Endothelial cell of umbilical vein (primary cell): ENCODE measurements around the gene GARIN5A. TPM values are rescaled to one million over a fixed set of nuclear protein-coding genes. Genes with fewer than 3 reads are reported as not detected.

Experiments used
- BruUV-seq: library from RNA; stranded (reverse); fragments of 400-500 nt; replicated peaks from 2 replicates; lab custom pipeline; 2021; lab: Mats Ljungman, UMichigan
- CTCF ChIA-PET: fragments of 300-600, 350-600 bp; sonication (Branson Sonifier 250); formaldehyde crosslinking; loops from one replicate; lab custom pipeline; 2021; ENCODE audit warnings: antibody characterized with exemption, inconsistent platforms; lab: Charles Lee
- POLR2A ChIA-PET: fragments of 300-600, 350-600 bp; sonication (Branson Sonifier 250); formaldehyde crosslinking; loops from one replicate; lab custom pipeline; 2021; ENCODE audit warnings: antibody characterized with exemption, inconsistent platforms; lab: Charles Lee
- DNase-seq: peaks from one replicate; pipeline ENCODE4 v3.0.0-alpha.2; 2011; ENCODE audit warnings: low read depth, low spot score
- FAIRE-seq: peaks from 2 replicates; lab custom pipeline; 2011; peaks lifted over from hg19 to GRCh38; lab: Jason Lieb, UNC
- H2AFZ ChIP-seq: 2 replicates; pipeline ENCODE4 v1.6.0; 2012; ENCODE audit warnings: low read depth, low read length, control low read depth, inconsistent platforms
- H3K27ac ChIP-seq: 2 replicates; pipeline ENCODE4 v1.5.1; 2011; ENCODE audit warnings: low read depth, mild to moderate bottlenecking, control low read depth, low read length, moderate library complexity; ENCODE audit not compliant: insufficient read depth
- H3K27me3 ChIP-seq, 2 experiments: 2 replicates each; pipeline versions ENCODE4 v1.6.0 to v1.6.1; 2011; ENCODE audit warnings: low read length in 2 of 2, mixed read lengths in 1 of 2; ENCODE audit not compliant: control insufficient read depth in 2 of 2, insufficient read depth in 2 of 2
- H3K36me3 ChIP-seq, 2 experiments: 2 replicates in 1 of 2; 3 replicates in 1 of 2; pipeline ENCODE4 v1.5.1; 2011; ENCODE audit warnings: low read length in 2 of 2, mild to moderate bottlenecking in 1 of 2, moderate library complexity in 1 of 2; ENCODE audit not compliant: control insufficient read depth in 2 of 2, insufficient read depth in 2 of 2; ENCODE audit errors: extremely low read depth in 1 of 2
- H3K4me1 ChIP-seq: 3 replicates; pipeline ENCODE4 v1.5.1; 2011; ENCODE audit warnings: mild to moderate bottlenecking, low read length; ENCODE audit not compliant: control insufficient read depth, insufficient read depth; ENCODE audit errors: extremely low read depth
- H3K4me2 ChIP-seq: 2 replicates; pipeline ENCODE4 v1.6.1; 2011; ENCODE audit warnings: low read length, control low read depth, mixed read lengths; ENCODE audit not compliant: insufficient read depth
- H3K4me3 ChIP-seq, 3 experiments: fragments of 200-600 bp in 1 of 3; sonication (generic), shearing (Covaris generic) in 1 of 3; replicated peaks in 1 of 3; 2 replicates each; pipeline ENCODE4 v1.5.1; 2011 to 2016; ENCODE audit warnings: control low read depth in 3 of 3, low read length in 3 of 3, mild to moderate bottlenecking in 2 of 3, inconsistent platforms in 1 of 3, low read depth in 1 of 3, moderate library complexity in 1 of 3; ENCODE audit not compliant: insufficient read depth in 1 of 3
- H3K79me2 ChIP-seq: 2 replicates; pipeline ENCODE4 v1.6.0; 2012; ENCODE audit warnings: low read length, inconsistent platforms; ENCODE audit not compliant: control insufficient read depth, insufficient read depth
- H3K9ac ChIP-seq: replicated peaks from 2 replicates; pipeline ENCODE3; 2011; ENCODE audit warnings: low read length, control low read depth; ENCODE audit not compliant: insufficient read depth; ENCODE audit errors: extremely low read depth
- H3K9me1 ChIP-seq: replicated peaks from 3 replicates; pipeline ENCODE4 v1.6.0; 2011; ENCODE audit warnings: mild to moderate bottlenecking, low read length; ENCODE audit not compliant: control insufficient read depth, insufficient read depth; ENCODE audit errors: extremely low read depth
- H3K9me3 ChIP-seq: replicated peaks from 2 replicates; pipeline ENCODE4 v1.5.1; 2012; ENCODE audit warnings: low read length, inconsistent platforms; ENCODE audit not compliant: control insufficient read depth, insufficient read depth
- H4K20me1 ChIP-seq: replicated peaks from 2 replicates; pipeline ENCODE3; 2011; ENCODE audit warnings: mild to moderate bottlenecking, low read length; ENCODE audit not compliant: control insufficient read depth, insufficient read depth; ENCODE audit errors: extremely low read depth
- EZH2 ChIP-seq: IDR thresholded peaks from 2 replicates; pipeline ENCODE4 v1.6.1; 2012; ENCODE audit warnings: borderline replicate concordance, low read depth, mild to moderate bottlenecking, moderate library complexity, low read length, inconsistent platforms; ENCODE audit not compliant: severe bottlenecking
- FOS ChIP-seq: IDR thresholded peaks from 2 replicates; pipeline ENCODE4 v1.6.1; 2011; ENCODE audit warnings: mild to moderate bottlenecking, low read length, moderate library complexity, borderline replicate concordance; ENCODE audit not compliant: insufficient read depth
- MAX ChIP-seq: IDR thresholded peaks from 2 replicates; pipeline ENCODE4 v1.6.1; 2011; ENCODE audit not compliant: insufficient read depth, insufficient read length
- MYC ChIP-seq: IDR thresholded peaks from one replicate; pipeline ENCODE4 v1.6.1; 2011; ENCODE audit warnings: mild to moderate bottlenecking, low read depth, low read length
- POLR2A ChIP-seq: IDR thresholded peaks from 2 replicates; pipeline ENCODE4 v1.6.1; 2012; ENCODE audit warnings: low read depth, mild to moderate bottlenecking, control low read depth, low read length
- POLR2AphosphoS5 ChIP-seq: IDR thresholded peaks from 2 replicates; pipeline ENCODE4 v1.6.1; 2012; ENCODE audit warnings: low read depth, mild to moderate bottlenecking, control low read depth, low read length, moderate library complexity; ENCODE audit not compliant: insufficient read depth
- dilution Hi-C: fragments of 300-500 bp; cut with MboI; formaldehyde crosslinking; loops from one replicate; pipeline ENCODE4 v1.15.0; 2019; ENCODE audit warnings: low sequenced_read_pairs; ENCODE audit not compliant: extremely low pct_ligation_motif_present
- intact Hi-C: fragments of 100-400 bp; cut with micrococcal nuclease; formaldehyde crosslinking; loops from one replicate; pipeline ENCODE4 v1.10.0; 2022
- polyA plus RNA-seq, 4 experiments: library from polyadenylated mRNA; depleted of rRNA in 3 of 4; stranded (reverse) in 3 of 4; unstranded in 1 of 4; fragments of >200 nt; gene quantifications; 2 replicates each; pipeline versions ENCODE4 v1.2.1 to v1.2.3, GENCODE V29; 2011 to 2012; ENCODE audit warnings: missing spikeins in 1 of 4
- total RNA-seq: library from RNA; stranded (reverse); gene quantifications from 2 replicates; pipeline ENCODE4 v1.2.3, GENCODE V29; 2021

The GARIN5A gene
- total and polyA plus RNA-seq, 2 donors (not counting 3 experiments of a cell fraction or from before 2014, with no cell fraction given): 0.44 to 0.76 TPM

DNA sequence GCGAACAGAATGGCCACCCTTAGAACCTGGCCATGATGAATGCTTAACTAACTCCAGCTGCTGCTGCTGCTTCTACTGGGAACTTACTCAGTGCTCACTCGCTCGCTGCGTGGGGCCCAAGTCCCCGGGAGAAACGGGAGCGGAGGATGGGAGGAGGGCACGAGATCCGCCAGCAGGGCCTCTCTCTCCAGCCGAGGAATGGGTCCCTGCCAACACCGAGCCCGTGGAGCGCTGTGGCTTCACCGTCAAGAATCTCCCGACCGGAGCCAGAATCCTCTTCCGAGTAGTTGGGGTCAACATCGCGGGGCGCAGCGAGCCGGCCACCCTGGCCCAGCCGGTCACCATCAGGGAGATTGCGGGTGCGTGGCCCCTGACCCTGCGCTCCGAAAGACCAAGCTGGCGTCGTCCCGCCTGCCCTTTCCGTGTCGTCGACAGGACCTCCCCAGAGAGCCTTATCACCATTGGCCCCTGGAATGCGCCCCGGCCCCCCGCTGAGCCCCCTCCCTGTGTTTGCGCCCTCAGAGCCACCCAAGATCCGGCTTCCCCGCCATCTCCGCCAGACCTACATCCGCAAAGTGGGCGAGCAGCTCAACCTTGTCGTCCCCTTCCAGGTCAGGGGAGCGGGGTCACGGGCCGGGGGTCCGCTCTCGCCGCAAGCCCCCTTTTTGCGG lies 18.1 kb downstream of the GARIN5A start:
- ChIA-PET CTCF (interaction anchor here (2.5 kb wide), 1 partner anchor 101 kb away, joined by 8 read pairs; no protein-coding TSS in a partner anchor), POLR2A (no interaction called here)
- DNase-seq (no peak), FAIRE-seq (no peak)
- H3K9me1 ChIP-seq: no peaks in the 10 kb centered on the region
- BruUV-seq: no TSS peak
- H3K4me1 ChIP-seq: no peaks in the 10 kb centered on the region
- dilution Hi-C loops (no loop called here), intact Hi-C loops (no loop called here)
- H3K9me3 ChIP-seq: no peaks in the 10 kb centered on the region
- no peaks in the 10 kb centered on the region for H4K20me1 ChIP-seq
- TF ChIP-seq EZH2 (no peak), FOS (no peak), MAX (no peak), MYC (no peak), POLR2A (no peak), POLR2AphosphoS5 (no peak)
- H3K27ac ChIP-seq: no peak overlapping the region
- no peak overlapping the region for H2AFZ ChIP-seq
- no peaks in the 10 kb centered on the region for H3K27me3 ChIP-seq
- no peak overlapping the region for H3K9ac ChIP-seq
- no peak overlapping the region for H3K4me2 ChIP-seq
- no peak overlapping the region for H3K4me3 ChIP-seq
- H3K36me3 ChIP-seq: no peaks in the 10 kb centered on the region
- no peaks in the 10 kb centered on the region for H3K79me2 ChIP-seq

DNA sequence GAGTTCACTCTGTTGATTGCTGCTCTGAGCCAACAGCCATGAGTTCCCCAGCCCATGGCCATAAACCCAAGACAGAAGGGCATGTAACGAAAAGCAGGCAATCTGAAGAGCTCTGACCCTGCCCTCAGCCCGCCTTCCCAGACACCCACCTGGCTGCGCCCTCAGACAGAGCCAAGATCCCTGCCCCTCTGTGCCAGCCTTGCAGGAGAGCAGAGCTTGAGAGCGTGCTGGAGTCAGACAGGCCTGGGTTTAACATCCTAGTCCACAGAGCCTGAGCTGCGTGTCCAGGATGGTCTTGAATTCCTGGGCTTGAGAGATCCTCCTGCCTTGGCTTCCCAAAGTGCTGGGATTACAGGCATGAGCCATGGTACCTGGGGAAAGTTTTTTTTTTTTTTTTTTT lies 19.3 kb downstream of the GARIN5A start:
- ChIA-PET POLR2A (interaction anchor here (0.7 kb wide), 1 partner anchor 39 kb away, joined by 5 read pairs; no protein-coding TSS in a partner anchor), CTCF (interaction anchor here (1.1 to 2.5 kb wide), 3 partner anchors 42 to 100 kb away, joined by 5 to 8 read pairs (median 7); no protein-coding TSS in a partner anchor)
- FAIRE-seq: no peak

More for the DNA sequence above, 19.3 kb downstream of the GARIN5A start:
- Histone ChIP-seq H4K20me1 (no peaks in the 10 kb centered on the region), H3K9ac (no peak overlapping the region), H2AFZ (no peak overlapping the region), H3K9me3 (no peaks in the 10 kb centered on the region), H3K27ac (no peak overlapping the region), H3K9me1 (no peaks in the 10 kb centered on the region), H3K4me2 (no peak overlapping the region), H3K27me3 (no peaks in the 10 kb centered on the region), H3K4me3 (no peak overlapping the region), H3K36me3 (no peaks in the 10 kb centered on the region), H3K79me2 (no peaks in the 10 kb centered on the region), H3K4me1 (no peaks in the 10 kb centered on the region)
- intact Hi-C loops: no loop called here
- no peak for DNase-seq
- TF ChIP-seq MAX: no peak
- no peak for TF ChIP-seq EZH2
- no TSS peak for BruUV-seq
- dilution Hi-C loops: no loop called here
